HL-60 (cell line): Measurements from ENCODE around the gene AGO4.
"Not testable (repeated sequence)": the region's sequence is repeated elsewhere in the genome, so short reads cannot be mapped to it uniquely, and the experiment has no call there.

ENCODE experiments used
- DNase-seq, 2 experiments: peaks; one replicate each; pipeline ENCODE4 v3.0.0-alpha.2; 2010 to 2020; ENCODE audit warnings: low read depth in 1 of 2, low spot score in 1 of 2
- H3K27ac ChIP-seq: fragments of 250-450 bp; sonication (Bioruptor Pico); replicated peaks from 2 replicates; pipeline ENCODE4 v1.5.1; 2020; ENCODE audit warnings: mild to moderate bottlenecking, moderate library complexity
- H3K27me3 ChIP-seq: fragments of 250-450 bp; sonication (Bioruptor Pico); 2 replicates; pipeline ENCODE4 v1.5.1; 2021; ENCODE audit warnings: mild to moderate bottlenecking, moderate library complexity; ENCODE audit not compliant: insufficient read depth, poor library complexity, severe bottlenecking
- H3K4me3 ChIP-seq: replicated peaks from 2 replicates; pipeline ENCODE4 v1.5.1; 2011; ENCODE audit warnings: mild to moderate bottlenecking, control low read depth, low read length; ENCODE audit not compliant: insufficient read depth
- GABPA ChIP-seq: IDR thresholded peaks from 2 replicates; pipeline ENCODE4 v1.6.1; 2012; ENCODE audit warnings: low read depth
- POLR2AphosphoS5 ChIP-seq: IDR thresholded peaks from 2 replicates; pipeline ENCODE4 v1.6.1; 2012; ENCODE audit warnings: low read depth
- SPI1 ChIP-seq: IDR thresholded peaks from 2 replicates; pipeline ENCODE4 v1.6.1; 2012; ENCODE audit warnings: low read depth, mild to moderate bottlenecking, borderline replicate concordance
- TF ChIP-seq, protein P1 (sequence below): IDR thresholded peaks from 2 replicates; pipeline ENCODE4 v1.6.1; 2012; ENCODE audit warnings: low read depth; ENCODE audit not compliant: insufficient replicate concordance
- TF ChIP-seq, protein P2 (sequence below): IDR thresholded peaks from one replicate; pipeline ENCODE4 v1.5.1; 2011; ENCODE audit warnings: low read length, control low read depth, inconsistent platforms; ENCODE audit not compliant: insufficient read depth

Gene AGO4

DNA sequence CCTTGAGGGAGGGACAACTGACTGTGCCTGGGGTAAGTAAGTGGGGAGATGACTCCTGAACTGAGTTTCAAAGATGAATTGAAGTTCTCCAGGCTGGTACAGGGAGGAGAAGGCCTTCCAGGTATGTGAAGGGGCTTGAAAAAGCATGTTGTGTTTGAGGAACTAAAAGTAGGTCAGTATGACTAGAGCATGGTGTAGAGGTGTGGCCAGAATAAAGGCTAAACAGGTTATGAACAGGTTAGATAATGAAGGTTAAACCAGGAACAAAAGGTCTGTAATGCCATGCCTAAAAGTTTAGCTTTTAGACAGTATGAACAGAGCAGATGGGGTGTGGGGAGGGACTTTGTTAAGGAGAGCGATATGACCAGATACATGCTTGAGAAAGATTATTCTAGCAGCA is 30.7 kb upstream of the AGO4 start:
- Histone ChIP-seq H3K4me3 (no peak overlapping the region), H3K27ac (no peak overlapping the region), H3K27me3 (no peaks in the 10 kb centered on the region)
- DNase-seq = no peak
- TF ChIP-seq, protein P1, sequence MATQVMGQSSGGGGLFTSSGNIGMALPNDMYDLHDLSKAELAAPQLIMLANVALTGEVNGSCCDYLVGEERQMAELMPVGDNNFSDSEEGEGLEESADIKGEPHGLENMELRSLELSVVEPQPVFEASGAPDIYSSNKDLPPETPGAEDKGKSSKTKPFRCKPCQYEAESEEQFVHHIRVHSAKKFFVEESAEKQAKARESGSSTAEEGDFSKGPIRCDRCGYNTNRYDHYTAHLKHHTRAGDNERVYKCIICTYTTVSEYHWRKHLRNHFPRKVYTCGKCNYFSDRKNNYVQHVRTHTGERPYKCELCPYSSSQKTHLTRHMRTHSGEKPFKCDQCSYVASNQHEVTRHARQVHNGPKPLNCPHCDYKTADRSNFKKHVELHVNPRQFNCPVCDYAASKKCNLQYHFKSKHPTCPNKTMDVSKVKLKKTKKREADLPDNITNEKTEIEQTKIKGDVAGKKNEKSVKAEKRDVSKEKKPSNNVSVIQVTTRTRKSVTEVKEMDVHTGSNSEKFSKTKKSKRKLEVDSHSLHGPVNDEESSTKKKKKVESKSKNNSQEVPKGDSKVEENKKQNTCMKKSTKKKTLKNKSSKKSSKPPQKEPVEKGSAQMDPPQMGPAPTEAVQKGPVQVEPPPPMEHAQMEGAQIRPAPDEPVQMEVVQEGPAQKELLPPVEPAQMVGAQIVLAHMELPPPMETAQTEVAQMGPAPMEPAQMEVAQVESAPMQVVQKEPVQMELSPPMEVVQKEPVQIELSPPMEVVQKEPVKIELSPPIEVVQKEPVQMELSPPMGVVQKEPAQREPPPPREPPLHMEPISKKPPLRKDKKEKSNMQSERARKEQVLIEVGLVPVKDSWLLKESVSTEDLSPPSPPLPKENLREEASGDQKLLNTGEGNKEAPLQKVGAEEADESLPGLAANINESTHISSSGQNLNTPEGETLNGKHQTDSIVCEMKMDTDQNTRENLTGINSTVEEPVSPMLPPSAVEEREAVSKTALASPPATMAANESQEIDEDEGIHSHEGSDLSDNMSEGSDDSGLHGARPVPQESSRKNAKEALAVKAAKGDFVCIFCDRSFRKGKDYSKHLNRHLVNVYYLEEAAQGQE = no peak
- TF ChIP-seq, protein P2, sequence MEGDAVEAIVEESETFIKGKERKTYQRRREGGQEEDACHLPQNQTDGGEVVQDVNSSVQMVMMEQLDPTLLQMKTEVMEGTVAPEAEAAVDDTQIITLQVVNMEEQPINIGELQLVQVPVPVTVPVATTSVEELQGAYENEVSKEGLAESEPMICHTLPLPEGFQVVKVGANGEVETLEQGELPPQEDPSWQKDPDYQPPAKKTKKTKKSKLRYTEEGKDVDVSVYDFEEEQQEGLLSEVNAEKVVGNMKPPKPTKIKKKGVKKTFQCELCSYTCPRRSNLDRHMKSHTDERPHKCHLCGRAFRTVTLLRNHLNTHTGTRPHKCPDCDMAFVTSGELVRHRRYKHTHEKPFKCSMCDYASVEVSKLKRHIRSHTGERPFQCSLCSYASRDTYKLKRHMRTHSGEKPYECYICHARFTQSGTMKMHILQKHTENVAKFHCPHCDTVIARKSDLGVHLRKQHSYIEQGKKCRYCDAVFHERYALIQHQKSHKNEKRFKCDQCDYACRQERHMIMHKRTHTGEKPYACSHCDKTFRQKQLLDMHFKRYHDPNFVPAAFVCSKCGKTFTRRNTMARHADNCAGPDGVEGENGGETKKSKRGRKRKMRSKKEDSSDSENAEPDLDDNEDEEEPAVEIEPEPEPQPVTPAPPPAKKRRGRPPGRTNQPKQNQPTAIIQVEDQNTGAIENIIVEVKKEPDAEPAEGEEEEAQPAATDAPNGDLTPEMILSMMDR = no peak
- TF ChIP-seq POLR2AphosphoS5 (no peak), GABPA (no peak), SPI1 (no peak)

DNA sequence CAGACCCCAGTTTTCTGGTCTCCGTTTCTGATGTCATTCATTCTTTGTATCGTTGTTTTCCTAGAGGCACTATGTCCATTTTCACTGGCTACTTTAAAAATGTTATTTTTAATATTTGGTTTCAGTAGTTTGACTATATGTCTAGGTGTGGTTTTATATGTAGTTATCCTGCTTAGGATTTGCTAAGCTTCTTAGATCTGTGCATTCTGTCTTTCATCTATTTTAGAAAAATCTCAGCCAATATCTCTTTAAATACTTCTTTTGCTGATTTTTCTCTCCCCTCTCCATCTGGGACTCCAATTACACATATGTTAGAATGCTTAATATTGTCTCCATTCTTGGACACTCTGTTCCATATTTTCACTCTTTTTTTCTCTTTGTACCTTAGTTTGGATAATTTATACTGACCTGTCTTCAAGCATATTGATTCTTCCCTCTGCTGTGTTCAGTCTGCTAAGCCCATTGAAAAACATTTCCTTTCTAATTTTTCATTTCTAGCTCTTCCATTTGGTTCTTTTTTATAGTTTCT is 24.7 kb upstream of the AGO4 start:
- Histone ChIP-seq H3K27me3 (no peaks in the 10 kb centered on the region), H3K27ac (no peak overlapping the region), H3K4me3 (no peak overlapping the region)
- TF ChIP-seq, protein P2 = no peak
- TF ChIP-seq SPI1 (no peak), POLR2AphosphoS5 (no peak), GABPA (no peak)
- TF ChIP-seq, protein P1 = no peak
- no peak for DNase-seq

DNA sequence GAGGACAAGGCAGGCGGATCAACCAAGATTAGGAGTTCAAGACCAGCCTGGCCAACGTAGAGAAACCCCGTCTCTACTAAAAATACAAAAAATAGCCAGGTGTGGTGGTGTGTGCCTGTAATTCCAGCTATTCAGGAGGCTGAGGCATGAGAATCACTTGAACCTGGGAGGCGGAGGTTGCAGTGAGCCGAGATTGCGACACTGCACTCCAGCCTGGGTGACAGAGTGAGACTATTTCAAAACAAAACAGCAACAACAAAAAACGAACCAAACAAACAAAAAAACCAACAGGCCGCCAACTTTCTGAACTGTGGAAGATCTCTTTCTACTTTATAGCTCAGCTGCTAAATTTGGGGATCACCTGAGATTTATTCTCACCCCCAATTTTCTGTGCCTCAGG is 23.5 kb upstream of the AGO4 start:
- not testable (repeated sequence) for DNase-seq, H3K27me3 ChIP-seq

DNA sequence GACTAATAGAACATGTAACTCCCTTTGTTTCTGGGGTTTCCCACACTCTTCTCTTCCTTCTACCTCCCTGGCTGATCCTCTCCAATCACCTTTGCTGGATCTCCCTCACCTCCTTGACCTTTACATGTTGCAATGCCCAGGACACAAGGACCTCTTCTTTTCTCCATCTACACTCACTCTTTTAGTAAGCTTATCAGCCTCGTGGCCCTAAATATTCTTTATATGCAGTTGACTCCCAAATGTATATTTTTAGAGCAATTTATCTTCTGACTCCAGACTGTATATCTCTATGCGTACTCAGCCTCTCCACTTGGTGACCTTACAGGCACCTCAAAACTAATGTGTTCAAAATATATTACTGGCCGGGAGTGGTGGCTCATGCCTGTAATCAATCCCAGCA is 19.7 kb upstream of the AGO4 start:
- TF ChIP-seq POLR2AphosphoS5 (no peak), SPI1 (no peak), GABPA (no peak)
- TF ChIP-seq, protein P2 = no peak
- TF ChIP-seq, protein P1 = no peak
- DNase-seq = no peak
- Histone ChIP-seq H3K4me3 (no peak overlapping the region), H3K27ac (no peak overlapping the region), H3K27me3 (no peaks in the 10 kb centered on the region)

More for the DNA sequence above, 23.5 kb upstream of the AGO4 start:
- not testable (repeated sequence) for H3K27ac ChIP-seq, H3K4me3 ChIP-seq
